HCT116 (cell line): Measurements from ENCODE around the gene GPR15. TPM values are rescaled to one million over a fixed set of nuclear protein-coding genes. Genes with fewer than 3 reads are reported as not detected.

Source experiments
- ATF3 ChIP-seq: IDR thresholded peaks from 2 replicates; pipeline ENCODE4 v1.6.1; 2012
- POLR2A ChIP-seq: IDR thresholded peaks from 2 replicates; pipeline ENCODE4 v1.7.0; 2011; ENCODE audit warnings: borderline replicate concordance; ENCODE audit not compliant: insufficient read depth, insufficient read length; ENCODE audit errors: extremely low read depth
- RAD21 ChIP-seq: IDR thresholded peaks from 2 replicates; pipeline ENCODE4 v1.6.1; 2012; ENCODE audit warnings: low read depth, mild to moderate bottlenecking
- SP1 ChIP-seq: IDR thresholded peaks from 2 replicates; pipeline ENCODE4 v1.6.1; 2012; ENCODE audit warnings: low read depth
- ZBTB33 ChIP-seq: IDR thresholded peaks from 2 replicates; pipeline ENCODE4 v1.6.1; 2011; ENCODE audit warnings: mild to moderate bottlenecking, low read length, moderate library complexity; ENCODE audit not compliant: insufficient replicate concordance; ENCODE audit errors: extremely low read depth
- total RNA-seq: library from RNA; stranded (reverse); gene quantifications from one replicate; pipeline ENCODE4 v1.2.1, GENCODE V29; 2021; ENCODE audit not compliant: unreplicated experiment
- TF ChIP-seq, protein P1 (sequence below), 3 experiments: fragments of 200-600 bp in 1 of 3; sonication (generic) in 1 of 3; IDR thresholded peaks in 2 of 3; conservative IDR thresholded peaks in 1 of 3; 2 replicates each; pipeline ENCODE4 v1.5.1; 2012 to 2017; ENCODE audit warnings: low read depth in 2 of 3, low read length in 2 of 3, antibody characterized with exemption in 1 of 3, borderline replicate concordance in 1 of 3, control low read depth in 1 of 3, mild to moderate bottlenecking in 1 of 3, mixed read lengths in 1 of 3, mixed run types in 1 of 3, moderate library complexity in 1 of 3; ENCODE audit not compliant: insufficient read depth in 1 of 3

GPR15 gene
- total RNA-seq, 1 experiment from 2014 or later: 1.1 TPM

GRCh38 chr3:98556164-98557130 lies 24.7 kb downstream of the GPR15 start (continued):
- TF ChIP-seq, protein P1, sequence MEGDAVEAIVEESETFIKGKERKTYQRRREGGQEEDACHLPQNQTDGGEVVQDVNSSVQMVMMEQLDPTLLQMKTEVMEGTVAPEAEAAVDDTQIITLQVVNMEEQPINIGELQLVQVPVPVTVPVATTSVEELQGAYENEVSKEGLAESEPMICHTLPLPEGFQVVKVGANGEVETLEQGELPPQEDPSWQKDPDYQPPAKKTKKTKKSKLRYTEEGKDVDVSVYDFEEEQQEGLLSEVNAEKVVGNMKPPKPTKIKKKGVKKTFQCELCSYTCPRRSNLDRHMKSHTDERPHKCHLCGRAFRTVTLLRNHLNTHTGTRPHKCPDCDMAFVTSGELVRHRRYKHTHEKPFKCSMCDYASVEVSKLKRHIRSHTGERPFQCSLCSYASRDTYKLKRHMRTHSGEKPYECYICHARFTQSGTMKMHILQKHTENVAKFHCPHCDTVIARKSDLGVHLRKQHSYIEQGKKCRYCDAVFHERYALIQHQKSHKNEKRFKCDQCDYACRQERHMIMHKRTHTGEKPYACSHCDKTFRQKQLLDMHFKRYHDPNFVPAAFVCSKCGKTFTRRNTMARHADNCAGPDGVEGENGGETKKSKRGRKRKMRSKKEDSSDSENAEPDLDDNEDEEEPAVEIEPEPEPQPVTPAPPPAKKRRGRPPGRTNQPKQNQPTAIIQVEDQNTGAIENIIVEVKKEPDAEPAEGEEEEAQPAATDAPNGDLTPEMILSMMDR (IDR thresholded peaks at IDR 0.05 in 2 of 3, conservative IDR thresholded peaks at IDR 0.05 in 1 of 3; ENCODE audit: borderline replicate concordance in 1 of 3, insufficient read depth in 1 of 3, low read depth in 2 of 3, low read length in 2 of 3): no peak
- TF ChIP-seq ZBTB33 (no peak), RAD21 (0 out of 2 replicates have a peak, but pooled peaks have one; percentile 17), SP1 (peak; percentile 95), POLR2A (peak; percentile 34), ATF3 (peak; percentile 30; the same call in 1 of the 2 replicates)
- TF ChIP-seq, all 23 proteins: peak for 12
